ENCODE data around the gene CARS2.

GRCh38 chr13:110653851-110654250 lies 52.1 kb downstream of the CARS2 start:
- TF ChIP-seq CTCF (IDR thresholded peaks at IDR 0.05) (no peak), ZFX (IDR thresholded peaks at IDR 0.05; ENCODE audit: borderline replicate concordance) (no peak)

Measured in 22Rv1 (cell line).